ENCODE data around the gene NFASC. TPM values are rescaled to one million over a fixed set of nuclear protein-coding genes. Genes with fewer than 3 reads are reported as not detected.

Gene NFASC
- total RNA-seq, 2 donors from 2014 or later, result 27.7 to 45.9 TPM

DNA sequence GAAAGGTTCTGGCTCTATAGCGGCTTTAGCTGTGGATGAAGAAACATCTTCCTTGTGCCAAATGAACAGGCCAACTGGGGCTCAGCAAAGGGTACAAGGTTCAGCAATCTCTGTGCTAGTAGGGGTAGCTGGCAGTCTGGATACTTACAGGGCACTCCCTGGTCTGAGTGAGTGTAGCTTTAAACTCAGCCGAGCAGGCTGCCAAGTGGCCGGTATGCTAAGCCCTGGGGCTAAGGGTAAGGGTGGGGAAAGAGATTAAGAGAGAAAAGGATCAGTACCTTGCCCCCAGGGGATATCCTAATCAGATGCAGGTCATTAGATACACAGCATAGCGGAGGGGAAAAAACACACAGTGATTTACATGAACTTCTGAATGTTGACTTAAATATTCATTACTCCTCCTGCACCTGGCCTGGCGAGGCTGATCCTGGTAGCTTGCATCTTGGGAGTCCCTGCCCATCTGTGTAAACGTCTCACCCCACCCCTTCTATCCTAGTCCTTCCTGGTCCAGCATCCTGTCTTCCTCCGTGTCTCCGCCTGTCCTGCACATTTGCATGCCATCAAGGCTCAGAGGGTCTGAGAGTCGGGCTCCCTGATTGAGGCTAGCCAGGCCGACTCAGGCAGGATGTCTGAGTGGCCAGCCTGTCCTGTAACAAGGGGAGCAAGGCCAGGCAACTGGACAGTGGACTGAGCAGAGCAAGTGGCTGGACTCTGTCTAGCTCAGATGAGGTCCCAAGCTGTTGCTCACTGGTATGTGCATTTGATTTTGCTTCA is 132.9 kb downstream of the NFASC start:
- Mint-ChIP-seq H3K36me3 (ENCODE audit: low read depth) (peaks cover 6% of the 10 kb centered on the region), H3K27me3 (ENCODE audit: insufficient read depth) (peaks cover 24% of the 10 kb centered on the region), H3K4me3 (no peak overlapping the region), H3K4me1 (peaks cover 16% of the 10 kb centered on the region), H3K9me3 (no peaks in the 10 kb centered on the region), H3K27ac (no peak overlapping the region)
- no peak overlapping the region for H3K27ac ChIP-seq (ENCODE audit: low read depth, low read length)
- H3K4me3 ChIP-seq (ENCODE audit: low read length), result no peak overlapping the region
- peaks cover 14% of the 10 kb centered on the region for H3K4me1 ChIP-seq (ENCODE audit: control insufficient read depth, insufficient read depth, low read length)
- H3K27me3 ChIP-seq (ENCODE audit: control insufficient read depth, insufficient read depth, low read length, poor library complexity, severe bottlenecking), result no peaks in the 10 kb centered on the region
- H3K9me3 ChIP-seq (ENCODE audit: control insufficient read depth, low read length), result no peaks in the 10 kb centered on the region
- H3K36me3 ChIP-seq (ENCODE audit: control insufficient read depth, insufficient read depth, low read length), result peaks cover 5% of the 10 kb centered on the region
- 60 to 64% methylated on average over 9 to 10 of the region's 10 CpGs for WGBS, 2 experiments (ENCODE audit: insufficient coverage in 1 of 2, insufficient read length in 1 of 2)
- no peak overlapping the region for H3K9ac ChIP-seq (ENCODE audit: extremely low read depth, low read length, poor library complexity, severe bottlenecking)
- DNase-seq, result no peak
- TF ChIP-seq, protein P1, sequence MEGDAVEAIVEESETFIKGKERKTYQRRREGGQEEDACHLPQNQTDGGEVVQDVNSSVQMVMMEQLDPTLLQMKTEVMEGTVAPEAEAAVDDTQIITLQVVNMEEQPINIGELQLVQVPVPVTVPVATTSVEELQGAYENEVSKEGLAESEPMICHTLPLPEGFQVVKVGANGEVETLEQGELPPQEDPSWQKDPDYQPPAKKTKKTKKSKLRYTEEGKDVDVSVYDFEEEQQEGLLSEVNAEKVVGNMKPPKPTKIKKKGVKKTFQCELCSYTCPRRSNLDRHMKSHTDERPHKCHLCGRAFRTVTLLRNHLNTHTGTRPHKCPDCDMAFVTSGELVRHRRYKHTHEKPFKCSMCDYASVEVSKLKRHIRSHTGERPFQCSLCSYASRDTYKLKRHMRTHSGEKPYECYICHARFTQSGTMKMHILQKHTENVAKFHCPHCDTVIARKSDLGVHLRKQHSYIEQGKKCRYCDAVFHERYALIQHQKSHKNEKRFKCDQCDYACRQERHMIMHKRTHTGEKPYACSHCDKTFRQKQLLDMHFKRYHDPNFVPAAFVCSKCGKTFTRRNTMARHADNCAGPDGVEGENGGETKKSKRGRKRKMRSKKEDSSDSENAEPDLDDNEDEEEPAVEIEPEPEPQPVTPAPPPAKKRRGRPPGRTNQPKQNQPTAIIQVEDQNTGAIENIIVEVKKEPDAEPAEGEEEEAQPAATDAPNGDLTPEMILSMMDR (conservative IDR thresholded peaks at IDR 0.05), result no peak

DNA sequence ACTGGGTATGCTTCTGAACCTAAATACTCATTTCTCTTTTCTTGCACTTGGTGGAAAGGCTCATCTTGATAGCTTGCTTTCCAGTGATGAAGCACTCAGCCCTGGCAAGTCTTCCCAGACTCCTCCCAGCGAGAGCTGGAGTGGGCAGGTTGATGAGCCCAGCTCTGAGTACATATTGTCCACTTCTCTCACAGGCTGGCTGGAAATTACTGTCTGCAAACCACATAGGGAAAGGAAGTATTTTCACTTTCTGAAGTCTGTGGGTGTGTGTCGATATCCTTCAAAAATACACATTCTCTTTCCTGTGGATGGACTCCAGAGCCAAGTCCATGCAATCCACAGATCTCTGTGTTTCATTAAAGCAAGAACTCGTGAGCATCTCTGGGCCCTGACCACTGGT is 133.7 kb downstream of the NFASC start:
- no peak overlapping the region for H3K9ac ChIP-seq (ENCODE audit: extremely low read depth, low read length, poor library complexity, severe bottlenecking)
- H3K27ac ChIP-seq (ENCODE audit: low read depth, low read length), result no peak overlapping the region
- H3K9me3 ChIP-seq (ENCODE audit: control insufficient read depth, low read length), result no peaks in the 10 kb centered on the region
- TF ChIP-seq, protein P1 (conservative IDR thresholded peaks at IDR 0.05), result no peak
- H3K4me1 Mint-ChIP-seq, result peaks cover 16% of the 10 kb centered on the region
- 94 to 97% methylated on average over 2 to 3 of the region's 3 CpGs for WGBS, 2 experiments (ENCODE audit: insufficient coverage in 1 of 2, insufficient read length in 1 of 2)
- no peak for DNase-seq
- H3K4me1 ChIP-seq (ENCODE audit: control insufficient read depth, insufficient read depth, low read length), result peaks cover 14% of the 10 kb centered on the region
- H3K27ac Mint-ChIP-seq, result no peak overlapping the region
- no peaks in the 10 kb centered on the region for H3K27me3 ChIP-seq (ENCODE audit: control insufficient read depth, insufficient read depth, low read length, poor library complexity, severe bottlenecking)
- H3K36me3 Mint-ChIP-seq (ENCODE audit: low read depth), result peaks cover 4% of the 10 kb centered on the region
- no peak overlapping the region for H3K4me3 ChIP-seq (ENCODE audit: low read length)
- no peaks in the 10 kb centered on the region for H3K9me3 Mint-ChIP-seq
- peaks cover 5% of the 10 kb centered on the region for H3K36me3 ChIP-seq (ENCODE audit: control insufficient read depth, insufficient read depth, low read length)
- H3K27me3 Mint-ChIP-seq (ENCODE audit: insufficient read depth), result peaks cover 24% of the 10 kb centered on the region
- no peak overlapping the region for H3K4me3 Mint-ChIP-seq

DNA sequence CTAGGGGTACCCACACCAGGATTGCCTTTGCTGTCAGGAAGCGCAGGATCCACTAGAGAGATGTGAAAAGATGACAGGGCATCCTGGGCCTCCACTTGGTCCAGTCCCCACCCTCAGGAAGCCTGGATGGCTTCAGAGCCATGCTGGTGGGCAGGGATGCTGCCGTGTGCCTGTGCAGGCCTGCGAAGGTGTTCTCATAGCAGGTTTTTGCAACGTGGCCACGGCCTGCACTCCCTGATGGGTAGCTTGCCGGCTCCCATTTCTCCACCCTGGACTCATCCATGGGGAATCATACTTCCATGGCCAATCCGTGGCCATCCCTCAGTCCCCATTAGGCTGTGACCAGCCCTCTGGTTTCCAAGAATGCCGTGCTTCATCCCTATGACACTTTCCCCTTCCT is 138.2 kb downstream of the NFASC start:
- H3K4me3 ChIP-seq (ENCODE audit: low read length), result no peak overlapping the region
- H3K27ac ChIP-seq (ENCODE audit: low read depth, low read length), result no peak overlapping the region
- no peak for DNase-seq
- H3K27me3 ChIP-seq (ENCODE audit: control insufficient read depth, insufficient read depth, low read length, poor library complexity, severe bottlenecking), result no peaks in the 10 kb centered on the region
- Mint-ChIP-seq H3K4me1 (peaks cover 22% of the 10 kb centered on the region), H3K27ac (no peak overlapping the region), H3K27me3 (ENCODE audit: insufficient read depth) (peaks cover 15% of the 10 kb centered on the region), H3K4me3 (no peak overlapping the region), H3K36me3 (ENCODE audit: low read depth) (peaks cover 4% of the 10 kb centered on the region), H3K9me3 (no peaks in the 10 kb centered on the region)
- no peak overlapping the region for H3K9ac ChIP-seq (ENCODE audit: extremely low read depth, low read length, poor library complexity, severe bottlenecking)
- H3K36me3 ChIP-seq (ENCODE audit: control insufficient read depth, insufficient read depth, low read length), result peaks cover 5% of the 10 kb centered on the region
- H3K4me1 ChIP-seq (ENCODE audit: control insufficient read depth, insufficient read depth, low read length), result peaks cover 17% of the 10 kb centered on the region
- WGBS, 2 experiments (ENCODE audit: insufficient coverage in 1 of 2, insufficient read length in 1 of 2), result 89 to 95% methylated on average over 6 to 8 of the region's 8 CpGs
- TF ChIP-seq, protein P1 (conservative IDR thresholded peaks at IDR 0.05), result no peak
- no peaks in the 10 kb centered on the region for H3K9me3 ChIP-seq (ENCODE audit: control insufficient read depth, low read length)
